Left ventricle myocardium inferior (tissue), 1 donor: ENCODE data around the gene CNGB1. TPM values are rescaled to one million over a fixed set of nuclear protein-coding genes. Genes with fewer than 3 reads are reported as not detected.
A peak's percentile ranks its signal among the peaks of the same experiment; 100 is the strongest.

ENCODE experiments used
- DNase-seq: peaks from one replicate; pipeline ENCODE4 v3.0.0-alpha.2; 2020
- H3K27ac ChIP-seq: fragments of 200-600 bp; replicated peaks from 2 replicates; pipeline ENCODE4 v1.8.0; 2021
- H3K27me3 ChIP-seq: fragments of 200-600 bp; 2 replicates; pipeline ENCODE4 v1.8.0; 2021; ENCODE audit warnings: low read depth
- H3K36me3 ChIP-seq: fragments of 200-600 bp; 2 replicates; pipeline ENCODE4 v1.8.0; 2021
- H3K4me1 ChIP-seq: fragments of 200-600 bp; 2 replicates; pipeline ENCODE4 v1.8.0; 2021
- H3K4me3 ChIP-seq: fragments of 200-600 bp; 2 replicates; pipeline ENCODE4 v1.8.0; 2021; ENCODE audit warnings: mild to moderate bottlenecking, moderate library complexity
- H3K9me3 ChIP-seq: fragments of 200-600 bp; replicated peaks from 2 replicates; pipeline ENCODE4 v1.8.0; 2021
- CTCF ChIP-seq: fragments of 200-600 bp; IDR thresholded peaks from 2 replicates; pipeline ENCODE4 v1.8.0; 2021; ENCODE audit warnings: antibody characterized with exemption, mild to moderate bottlenecking, borderline replicate concordance
- intact Hi-C: fragments of 100-400 bp; cut with micrococcal nuclease; formaldehyde crosslinking; loops from one replicate; pipeline ENCODE4 v1.11.0; 2022
- total RNA-seq: library from RNA; stranded (reverse); fragmentation: NEBNext Ultra II Directional; extraction: Animal tissue kit (Norgen Biotek cat#: 25700); gene quantifications from one replicate; pipeline ENCODE4 v1.2.1, GENCODE V29; 2021
- donor health status: DM: no; HTN: yes; CAD: no; lungs with severe emphysema.

CNGB1 gene
- total RNA-seq, 1 donor from 2014 or later: not detected

DNA sequence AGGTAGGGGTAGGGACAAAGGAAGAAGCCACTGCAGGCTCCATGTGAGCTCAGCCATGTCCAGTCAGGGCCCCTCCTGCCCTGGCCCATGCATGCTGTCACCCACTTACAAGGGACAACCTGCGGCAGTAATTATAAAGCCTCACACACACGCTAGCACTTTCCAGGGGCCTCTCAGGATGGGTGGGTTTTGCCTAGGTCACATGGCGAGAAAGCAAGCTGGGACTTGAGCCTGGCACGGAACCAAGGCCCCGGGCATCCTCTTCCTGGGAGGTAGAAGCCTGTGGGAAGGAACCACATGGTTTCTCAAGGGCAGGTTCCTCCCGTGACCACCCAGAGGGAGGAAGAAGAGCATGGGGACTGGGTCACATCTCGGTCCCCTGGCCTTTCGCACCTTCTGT lies 22.5 kb upstream of the CNGB1 start:
- TF ChIP-seq CTCF: no peak
- H3K27ac ChIP-seq: no peak overlapping the region
- DNase-seq: no peak
- peaks cover 35% of the 10 kb centered on the region for H3K36me3 ChIP-seq
- no peak overlapping the region for H3K4me3 ChIP-seq
- H3K4me1 ChIP-seq: peaks cover 37% of the 10 kb centered on the region
- H3K9me3 ChIP-seq: no peaks in the 10 kb centered on the region
- H3K27me3 ChIP-seq: no peaks in the 10 kb centered on the region
- intact Hi-C loops: no loop called here

- TF ChIP-seq CTCF: no peak
- Histone ChIP-seq H3K4me1 (peaks cover 24% of the 10 kb centered on the region), H3K4me3 (no peak overlapping the region), H3K27me3 (no peaks in the 10 kb centered on the region), H3K36me3 (peaks cover 25% of the 10 kb centered on the region), H3K27ac (no peak overlapping the region), H3K9me3 (no peaks in the 10 kb centered on the region)
- intact Hi-C loops: no loop called here
- no peak for DNase-seq
Observed at GRCh38 chr16:57992084-57992483, 21.2 kb upstream of the CNGB1 start.

GRCh38 chr16:57991551-57992059 lies 20.7 kb upstream of the CNGB1 start:
- Histone ChIP-seq H3K27ac (no peak overlapping the region), H3K36me3 (peaks cover 21% of the 10 kb centered on the region), H3K4me3 (no peak overlapping the region), H3K4me1 (peaks cover 24% of the 10 kb centered on the region), H3K27me3 (no peaks in the 10 kb centered on the region), H3K9me3 (no peaks in the 10 kb centered on the region)
- no peak for DNase-seq
- intact Hi-C loops: no loop called here
- no peak for TF ChIP-seq CTCF

DNA sequence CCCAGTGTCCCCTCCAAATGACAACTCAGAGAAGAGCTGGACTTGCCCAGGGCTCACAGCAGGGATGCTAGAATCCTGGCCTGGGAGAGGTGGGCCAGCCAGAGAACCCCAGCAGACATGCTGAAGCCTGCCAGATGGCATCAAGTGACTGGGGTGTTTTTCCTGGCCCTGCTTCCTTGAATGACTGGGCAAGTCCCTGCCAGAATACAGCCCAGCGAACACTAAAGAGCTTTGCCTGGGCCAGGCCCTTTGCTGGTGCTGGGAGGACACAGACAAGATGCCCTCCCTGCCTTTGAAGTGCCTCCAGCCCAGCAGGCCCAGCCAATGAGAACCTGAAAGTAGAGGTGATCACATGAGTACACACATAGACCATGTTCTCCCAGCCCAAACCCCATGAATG lies 18.0 kb upstream of the CNGB1 start:
- intact Hi-C loops: no loop called here

DNA sequence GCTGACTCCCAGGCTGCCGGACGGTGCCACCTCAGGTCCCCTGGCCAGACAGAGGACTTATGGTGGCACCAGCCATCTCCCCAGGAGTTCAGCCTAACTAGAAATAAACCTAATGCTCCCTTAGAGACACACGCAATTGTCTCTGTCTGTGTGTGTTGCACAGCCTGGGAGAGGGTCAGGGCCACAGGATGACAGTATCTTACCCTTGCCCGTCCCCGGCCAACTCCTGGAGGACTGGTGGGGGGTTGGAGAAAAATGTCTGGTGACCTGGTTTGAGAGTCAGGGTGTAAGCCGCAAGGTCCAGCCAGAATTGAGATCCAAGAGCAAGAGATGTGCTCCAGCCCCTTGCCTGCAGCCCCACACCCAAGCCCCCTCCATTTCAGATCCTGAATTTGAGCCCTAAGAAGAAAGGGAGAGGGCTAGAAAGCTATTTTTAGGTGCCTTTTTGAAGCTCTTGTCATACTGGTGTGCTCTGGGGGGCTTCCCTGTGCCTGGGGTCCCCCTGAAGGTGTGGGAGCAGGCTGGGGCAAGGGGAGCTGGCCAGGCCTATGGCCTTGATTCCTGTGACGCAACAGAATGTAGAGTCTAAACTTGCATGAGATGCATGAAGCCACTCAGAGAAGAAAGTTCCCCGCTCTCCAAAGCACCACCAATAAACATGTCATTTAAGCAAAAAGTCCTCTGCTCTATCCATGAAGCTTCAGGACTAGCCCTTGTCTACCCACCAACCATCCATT lies 16.7 kb upstream of the CNGB1 start:
- Histone ChIP-seq H3K4me1 (peaks cover 25% of the 10 kb centered on the region), H3K27ac (no peak overlapping the region), H3K27me3 (no peaks in the 10 kb centered on the region), H3K4me3 (no peak overlapping the region), H3K9me3 (no peaks in the 10 kb centered on the region), H3K36me3 (no peaks in the 10 kb centered on the region)
- TF ChIP-seq CTCF: no peak
- no peak for DNase-seq
- intact Hi-C loops: no loop called here

More for the DNA sequence above, 18.0 kb upstream of the CNGB1 start:
- Histone ChIP-seq H3K4me3 (no peak overlapping the region), H3K9me3 (no peaks in the 10 kb centered on the region), H3K27me3 (no peaks in the 10 kb centered on the region), H3K27ac (peak overlapping the region; percentile 60), H3K36me3 (peaks cover 3% of the 10 kb centered on the region), H3K4me1 (peaks cover 25% of the 10 kb centered on the region)
- TF ChIP-seq CTCF: no peak
- DNase-seq: peak; percentile 51
